Measurements from ENCODE around the gene NFKBIB.
"Not testable (repeated sequence)": the region's sequence is repeated elsewhere in the genome, so short reads cannot be mapped to it uniquely, and the experiment has no call there.

Gene NFKBIB

GRCh38 chr19:38930776-38931520 lies 31.2 kb downstream of the NFKBIB start, which contains the start of gene MRPS12:
MRPS12 (plus strand) TSS chr19:38930944; CDS start chr19:38931295, 351 bp downstream.
- peak; percentile 97 for DNase-seq

- DNase-seq: no peak
Observed at GRCh38 chr19:38931521-38931793, 31.7 kb downstream of the NFKBIB start.

- no peak for DNase-seq
Observed at GRCh38 chr19:38932425-38933179, 32.8 kb downstream of the NFKBIB start.

- DNase-seq: no peak
Observed at GRCh38 chr19:38933544-38933943, 33.8 kb downstream of the NFKBIB start.

- DNase-seq: no peak
Observed at GRCh38 chr19:38939957-38940356, 40.2 kb downstream of the NFKBIB start.

GRCh38 chr19:38941466-38941865 lies 41.7 kb downstream of the NFKBIB start:
- not testable (repeated sequence) for DNase-seq

GRCh38 chr19:38941979-38942378 lies 42.2 kb downstream of the NFKBIB start:
- no peak for DNase-seq

GRCh38 chr19:38942471-38943181 lies 42.9 kb downstream of the NFKBIB start:
- DNase-seq: no peak

- no peak for DNase-seq
Observed at GRCh38 chr19:38944981-38945506, 45.3 kb downstream of the NFKBIB start.

GRCh38 chr19:38945562-38946228 lies 45.9 kb downstream of the NFKBIB start:
- DNase-seq: no peak

GRCh38 chr19:38946229-38947010 lies 46.7 kb downstream of the NFKBIB start:
- DNase-seq: no peak

GRCh38 chr19:38949580-38950367 lies 50.0 kb downstream of the NFKBIB start:
- DNase-seq: no peak

- no peak for DNase-seq
Observed at GRCh38 chr19:38951187-38951586, 51.4 kb downstream of the NFKBIB start.

GRCh38 chr19:38952395-38953165 lies 52.8 kb downstream of the NFKBIB start:
- peak; percentile 99 for DNase-seq

- DNase-seq: no peak
Observed at GRCh38 chr19:38953677-38954076, 53.9 kb downstream of the NFKBIB start.

- DNase-seq: no peak
Observed at GRCh38 chr19:38956264-38956663, 56.5 kb downstream of the NFKBIB start.

- no peak for DNase-seq
Observed at GRCh38 chr19:38958301-38958700, 58.5 kb downstream of the NFKBIB start.
